HG03442 (cell line): Measurements from ENCODE around the gene BTAF1.
"Not testable (repeated sequence)": the region's sequence is repeated elsewhere in the genome, so short reads cannot be mapped to it uniquely, and the experiment has no call there.

Experiments used
- ATAC-seq: cut with Tn5 transposase; IDR thresholded peaks from one replicate; pipeline ENCODE4 v1.9.1; 2021; ENCODE audit warnings: mild to moderate bottlenecking, moderate library complexity; ENCODE audit not compliant: unreplicated experiment

The BTAF1 gene

DNA sequence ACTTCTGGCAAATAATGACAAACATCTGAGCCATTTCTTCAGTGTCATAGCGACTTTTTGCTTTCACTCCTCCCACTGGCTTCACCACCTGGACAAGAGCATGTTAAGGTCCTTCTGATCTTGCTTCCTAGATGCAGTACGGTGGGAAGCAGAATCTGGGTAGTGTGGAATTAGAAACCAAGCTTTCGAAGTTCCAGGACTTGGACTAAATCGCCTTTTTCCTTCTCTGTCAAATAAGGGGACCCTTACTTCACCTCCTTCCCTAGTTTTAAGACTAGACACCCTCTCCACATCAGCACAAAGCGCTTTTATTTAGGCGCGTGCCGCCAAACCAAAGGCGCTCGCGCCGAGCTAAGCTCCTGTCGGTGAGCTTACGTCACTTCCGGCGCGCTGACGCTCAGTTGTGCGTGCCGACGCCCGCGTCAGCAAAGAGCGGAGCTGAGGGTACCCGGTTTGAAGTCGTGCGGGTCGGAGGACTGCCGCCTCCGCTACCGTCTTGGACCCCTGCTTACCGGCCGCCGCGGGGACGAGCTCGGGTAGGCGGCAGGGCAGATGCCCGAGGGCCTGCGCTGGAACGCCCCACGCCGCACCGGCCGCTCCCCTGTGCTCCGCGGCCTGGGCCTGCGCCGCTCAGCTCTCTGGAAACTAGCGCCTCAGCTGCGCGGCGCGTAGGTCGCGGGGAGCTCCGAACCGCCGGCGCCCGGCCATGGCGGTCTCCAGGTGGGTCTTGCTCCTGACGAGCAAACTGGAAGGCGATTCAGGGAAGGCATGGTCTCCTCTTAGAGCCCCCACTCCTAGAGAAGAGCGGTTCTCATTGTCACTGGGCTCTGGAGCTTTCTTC, at the start of gene BTAF1:
Gene BTAF1, plus strand, starts transcription at position 400 of the 841 bp plus-strand sequence. Its CDS starts 307 bp downstream, at position 707.
- ATAC-seq, result peak; percentile 95

DNA sequence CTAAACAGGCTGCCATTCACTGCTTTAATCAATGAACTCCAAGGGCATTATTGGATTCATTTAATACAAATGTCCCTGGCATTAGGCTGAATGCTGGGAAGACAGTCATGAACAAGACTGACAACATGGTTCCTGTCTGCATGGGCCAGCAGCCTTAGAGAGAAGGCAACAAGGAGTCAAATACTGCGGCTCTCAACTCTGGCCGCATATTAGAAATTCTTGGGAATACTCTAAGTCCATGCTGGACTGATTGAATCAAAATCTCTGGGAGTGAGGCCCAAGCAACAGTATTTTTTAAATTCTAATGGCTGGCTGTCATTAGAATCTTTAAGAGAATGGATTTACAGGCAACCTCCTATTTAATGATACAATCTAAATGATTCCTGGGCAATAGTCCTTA, 48.4 kb upstream of the BTAF1 start:
- ATAC-seq, result no peak

DNA sequence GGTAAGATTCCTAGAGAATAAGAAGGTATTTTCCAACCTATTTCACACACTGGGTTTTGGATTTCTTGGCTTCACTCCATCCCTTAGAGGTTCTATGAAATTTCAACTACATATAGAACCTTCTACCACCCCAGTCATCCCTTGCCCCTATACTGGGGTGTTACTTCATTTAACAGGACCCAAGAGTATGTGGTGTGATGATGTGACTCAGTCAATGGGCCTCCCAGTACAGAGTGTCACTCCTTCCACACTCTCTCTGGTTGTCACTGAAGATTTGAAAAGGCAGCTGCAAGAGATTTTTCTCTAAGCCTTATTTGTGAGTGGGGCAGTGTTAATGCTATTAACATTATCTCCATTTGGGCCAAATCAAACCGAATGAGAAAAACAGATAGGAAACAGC, 47.8 kb upstream of the BTAF1 start:
- no peak for ATAC-seq

GRCh38 chr10:91879515-91880170, 43.9 kb upstream of the BTAF1 start:
- no peak for ATAC-seq

GRCh38 chr10:91880310-91880709, 43.3 kb upstream of the BTAF1 start:
- ATAC-seq, result no peak

DNA sequence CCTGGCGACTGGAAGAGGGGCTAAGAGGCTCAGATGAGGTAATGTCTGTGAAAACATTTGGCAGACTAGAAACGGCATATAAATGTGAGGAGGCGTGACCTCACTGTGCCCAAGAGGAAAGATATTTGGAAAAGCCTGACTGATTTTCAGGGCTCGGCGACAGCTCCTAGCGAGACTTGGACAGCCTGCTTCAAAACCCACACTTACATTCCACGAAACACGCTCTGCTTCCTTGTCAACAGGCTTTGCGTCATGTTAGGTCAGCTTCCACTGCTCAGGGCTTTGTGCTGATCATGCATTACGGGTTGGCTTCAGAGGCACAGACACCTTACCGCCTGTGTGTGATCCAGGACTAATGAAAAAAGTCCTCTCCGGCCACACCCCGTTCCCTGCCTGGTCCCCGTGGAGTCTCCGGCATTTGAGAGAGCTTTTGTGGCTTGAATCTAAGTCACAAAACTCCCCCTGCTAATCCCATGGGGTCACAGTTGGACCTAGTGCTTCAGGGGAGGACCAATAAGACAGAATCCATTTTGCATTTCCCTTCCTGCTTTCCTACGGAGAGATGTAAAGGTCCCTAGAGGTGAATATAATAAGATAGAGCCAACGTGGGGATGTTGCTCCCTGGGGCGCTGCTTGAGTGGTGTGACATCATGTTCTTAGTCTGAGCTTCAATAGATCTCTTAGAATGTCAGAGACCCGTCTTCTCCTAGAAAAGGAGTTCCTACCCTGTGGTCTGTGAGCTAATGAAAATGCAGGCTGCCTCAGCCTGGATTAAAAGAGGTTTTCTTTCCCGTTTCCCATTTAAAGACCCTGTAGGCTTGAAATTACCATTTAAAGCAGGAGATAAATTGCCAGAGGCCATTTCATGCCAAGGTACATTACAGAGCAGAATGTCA, 39.8 kb upstream of the BTAF1 start:
- no peak for ATAC-seq

- no peak for ATAC-seq
Measured at GRCh38 chr10:91884536-91884935, 39.0 kb upstream of the BTAF1 start.

DNA sequence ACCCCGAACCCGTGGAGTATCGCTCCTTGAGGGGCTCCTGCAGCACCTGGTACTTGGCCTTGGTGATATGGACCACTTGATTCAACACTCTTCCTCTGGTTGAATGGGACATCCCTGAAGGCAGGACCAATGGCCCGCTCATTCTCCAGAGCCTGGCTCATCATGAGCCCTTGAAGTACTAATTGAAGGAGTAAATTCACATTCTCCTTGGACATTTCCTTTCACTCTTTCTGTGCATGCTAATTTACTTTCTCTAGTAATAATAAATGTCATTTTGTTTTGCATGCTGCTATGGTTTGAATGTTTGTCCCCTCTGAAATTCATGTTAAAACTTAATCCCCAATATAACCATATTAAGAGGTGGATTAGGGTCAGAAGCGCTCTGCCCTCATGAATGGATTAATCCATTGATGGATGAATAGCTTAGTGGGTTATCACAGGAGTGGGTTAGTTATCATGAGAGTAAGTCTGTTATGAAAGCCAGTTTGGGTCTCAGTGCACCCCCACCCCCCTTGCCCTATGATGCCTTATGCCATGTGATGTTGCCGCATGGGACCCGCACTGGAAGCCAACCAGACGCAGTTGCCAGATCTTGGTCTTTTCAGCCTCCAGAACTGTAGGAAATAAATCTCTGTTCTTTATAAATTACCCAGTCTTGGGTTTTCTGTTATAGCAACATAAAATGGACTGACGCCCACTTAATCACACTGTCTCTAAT, 38.0 kb upstream of the BTAF1 start:
- no peak for ATAC-seq

DNA sequence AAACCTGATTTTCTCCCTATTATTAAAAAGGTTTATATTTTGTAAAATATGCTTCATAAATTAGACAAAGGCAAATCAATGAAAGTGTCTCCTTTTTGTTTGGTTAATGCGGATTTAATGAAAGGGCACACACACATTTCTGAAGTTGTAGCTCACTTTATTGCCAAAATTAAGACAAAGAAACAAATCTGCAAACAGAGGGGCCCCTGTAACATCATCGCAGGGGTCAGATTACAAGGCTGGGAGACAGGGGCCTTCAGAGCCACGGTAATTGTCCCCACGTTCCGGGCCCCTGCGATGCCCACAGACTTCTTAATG, 36.7 kb upstream of the BTAF1 start:
- ATAC-seq, result no peak

DNA sequence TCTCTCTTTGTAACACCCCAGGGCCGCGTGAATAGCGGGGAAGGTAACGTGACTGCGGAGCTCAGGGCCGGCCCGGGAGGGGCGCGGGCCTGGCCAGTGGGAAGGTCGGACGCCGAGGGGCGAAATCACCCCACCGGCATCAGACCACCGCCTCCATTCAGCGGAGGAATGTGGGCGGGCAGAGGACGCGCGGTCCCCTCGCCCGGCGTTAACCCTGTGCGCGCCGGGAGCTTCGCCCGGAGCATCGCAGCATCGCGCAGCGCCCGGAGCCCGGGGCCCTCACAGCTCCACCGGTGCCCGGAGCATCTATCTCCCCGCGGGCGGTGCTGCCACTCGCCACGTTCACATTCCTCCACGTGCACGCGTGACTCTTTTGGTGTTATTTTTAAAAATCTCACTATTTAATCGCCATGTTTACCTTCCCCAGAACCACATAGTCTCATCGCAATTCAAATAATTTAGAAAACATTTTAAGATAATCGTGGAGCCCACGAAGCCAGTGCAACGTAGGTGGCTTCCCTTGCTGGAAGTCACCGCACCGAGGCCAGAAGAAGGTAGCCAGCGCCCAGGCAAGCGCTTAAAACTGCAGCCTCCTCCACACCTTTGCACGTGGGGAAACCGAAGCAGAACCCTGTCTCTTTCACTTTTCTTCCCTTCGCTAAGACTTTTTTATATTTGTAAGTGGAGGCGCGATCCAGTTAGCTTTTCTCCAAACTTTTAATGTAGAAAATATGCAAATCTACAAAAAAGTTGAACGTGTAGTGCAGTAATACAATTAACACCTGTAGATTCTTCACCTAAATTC, 36.1 kb upstream of the BTAF1 start:
- peak; percentile 58 for ATAC-seq

DNA sequence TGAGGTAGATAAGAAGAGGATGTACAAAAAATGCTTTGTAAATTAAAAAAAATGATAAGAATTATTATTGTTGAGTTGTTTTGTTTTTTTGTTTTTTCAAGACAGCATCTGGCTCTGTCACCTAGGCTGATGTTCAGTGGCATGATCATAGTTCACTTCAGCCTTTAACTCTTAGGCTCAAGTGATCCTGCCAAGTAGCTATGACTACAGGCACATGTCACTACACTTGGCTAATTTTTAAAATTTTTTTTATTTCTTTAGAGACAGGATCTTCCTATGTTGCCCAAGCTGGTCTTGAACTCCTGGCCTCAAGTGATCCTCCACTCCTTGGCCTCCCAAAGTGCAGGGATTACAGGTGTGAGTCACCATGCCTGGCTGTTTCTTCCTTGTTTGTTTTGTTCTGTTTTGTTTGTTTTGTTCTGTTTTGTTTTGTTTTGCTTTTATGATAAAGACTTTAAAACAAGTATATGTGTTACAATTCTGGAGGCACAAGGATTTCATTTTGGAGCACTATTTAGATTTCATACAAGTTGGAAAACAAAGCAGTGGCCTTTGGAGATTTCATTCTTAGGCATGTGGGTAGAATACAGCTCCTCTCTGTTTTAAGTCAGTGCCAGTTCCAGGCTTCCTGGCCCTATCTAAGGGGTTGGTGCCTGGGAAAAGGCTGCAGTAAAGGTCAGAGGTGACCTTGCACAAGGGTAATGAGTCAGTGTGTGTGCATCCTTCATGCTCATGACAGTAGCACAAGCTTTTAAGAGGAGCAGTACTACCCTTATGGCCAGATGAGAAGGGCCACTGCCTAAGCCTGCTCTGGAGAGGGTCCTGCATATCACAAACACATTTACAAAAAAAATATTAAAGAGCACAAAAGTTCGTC, 32.2 kb upstream of the BTAF1 start:
- no peak for ATAC-seq

GRCh38 chr10:91893051-91893450, 30.5 kb upstream of the BTAF1 start:
- no peak for ATAC-seq

DNA sequence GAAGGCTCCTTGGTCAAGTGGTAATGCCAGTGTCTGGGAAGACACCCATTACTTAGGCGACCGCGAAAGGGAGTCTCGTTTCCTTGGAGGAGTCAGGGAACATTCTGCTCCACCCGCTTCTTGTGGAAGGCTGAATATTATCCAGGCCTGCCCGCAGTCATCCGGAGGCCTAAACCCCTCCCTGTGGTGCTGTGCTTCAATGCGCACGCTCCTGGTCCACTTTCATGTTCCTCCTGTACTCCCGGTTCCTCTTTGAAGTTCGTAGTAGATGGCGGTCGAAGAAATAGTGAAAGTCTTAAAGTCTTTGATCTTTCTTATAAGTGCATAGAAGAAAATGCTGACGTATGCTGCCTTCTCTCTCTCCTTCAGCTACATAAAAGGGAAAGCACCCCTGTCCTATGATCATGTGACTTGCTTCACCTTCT, 29.3 kb upstream of the BTAF1 start:
- ATAC-seq, result not testable (repeated sequence)

- ATAC-seq, result no peak
Measured at GRCh38 chr10:91896212-91896756, 27.3 kb upstream of the BTAF1 start.

DNA sequence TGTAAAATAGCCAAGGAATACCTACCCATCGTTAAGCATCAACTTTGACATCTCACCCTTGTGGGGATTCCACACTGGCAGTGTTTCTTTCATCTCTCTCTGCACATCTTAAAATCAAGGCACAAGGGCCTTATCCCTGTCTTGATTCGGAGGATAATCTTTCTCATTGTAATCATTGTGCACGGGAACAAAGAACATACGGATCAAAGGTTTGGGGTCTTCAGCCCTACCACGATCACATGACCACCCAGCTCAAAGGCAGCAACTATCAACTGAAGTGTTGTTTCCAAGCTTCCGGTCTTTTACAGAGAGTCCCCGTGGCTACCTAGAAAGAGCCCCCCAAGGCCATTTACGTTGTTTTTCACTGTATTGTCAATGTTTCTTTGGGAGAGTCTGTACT, 26.1 kb upstream of the BTAF1 start:
- ATAC-seq, result no peak

GRCh38 chr10:91901784-91902677, 21.5 kb upstream of the BTAF1 start:
- ATAC-seq, result no peak

DNA sequence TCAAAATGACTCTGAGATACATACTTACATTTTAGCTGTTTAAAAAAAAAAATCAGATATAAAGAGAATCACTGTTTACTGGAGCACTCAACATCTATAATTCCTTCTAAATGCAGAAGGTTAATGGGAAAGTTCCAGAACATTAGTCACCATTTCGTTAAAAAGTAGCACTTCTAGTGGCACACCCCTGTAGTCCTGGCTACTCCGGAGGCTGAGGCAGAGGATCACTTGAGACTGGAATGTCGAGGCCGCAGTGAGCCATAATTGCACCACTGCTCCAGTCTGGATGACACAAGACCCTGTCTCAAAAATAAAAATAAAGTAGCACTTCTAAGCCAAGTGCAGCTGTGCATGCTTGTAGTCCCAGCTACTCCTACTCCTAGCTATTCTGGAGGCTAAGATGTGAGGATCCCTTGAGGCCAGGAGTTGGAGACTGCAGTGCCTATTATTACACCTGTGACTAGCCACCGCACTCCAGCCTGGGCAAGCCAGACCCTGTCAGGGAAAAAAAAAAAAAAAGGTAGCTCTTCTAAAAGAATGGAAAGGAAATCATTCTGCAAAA, 16.5 kb upstream of the BTAF1 start:
- no peak for ATAC-seq
